K562 (cell line): Measurements from ENCODE around the gene KLHL33. TPM values are rescaled to one million over a fixed set of nuclear protein-coding genes. Genes with fewer than 3 reads are reported as not detected.

Source experiments
- ATAC-seq: fragments of 200-7000 bp; cut with Tn5 transposase; 3 replicates; pipeline ENCODE4 v1.9.1; 2020; ENCODE audit warnings: moderate library complexity
- BruUV-seq: library from RNA; stranded (reverse); fragments of 400-500 nt; replicated peaks from 2 replicates; lab custom pipeline; 2021; lab: Mats Ljungman, UMichigan
- CTCF ChIA-PET: fragments of 300-600 bp; formaldehyde crosslinking; extraction: SDS; loops from one replicate; lab custom pipeline; 2021; ENCODE audit warnings: low intra/inter-chr PET ratio; lab: Yijun Ruan, JAX
- POLR2A ChIA-PET: fragments of 300-600, 350-650 bp; sonication (Branson Sonifier 250); formaldehyde crosslinking; extraction: SDS; loops from one replicate; lab custom pipeline; 2021; ENCODE audit warnings: antibody characterized with exemption, inconsistent platforms; lab: Yijun Ruan, JAX
- DNase-seq, 4 experiments: peaks; one replicate each; pipeline versions ENCODE4 v3.0.0 to v3.0.0-alpha.2; 2011 to 2018; ENCODE audit warnings: low spot score in 3 of 4, mixed read lengths in 3 of 4; ENCODE audit errors: extremely low read depth in 1 of 4
- FAIRE-seq: peaks from 2 replicates; lab custom pipeline; 2011; peaks lifted over from hg19 to GRCh38; lab: Jason Lieb, UNC
- H2AFZ ChIP-seq: 2 replicates; pipeline ENCODE4 v1.6.0; 2011; ENCODE audit warnings: low read depth, low read length, control low read depth, inconsistent platforms
- H3K27ac ChIP-seq: fragments of 200-600 bp; 3 replicates; pipeline ENCODE4 v1.8.0; 2011; ENCODE audit warnings: low read depth, mild to moderate bottlenecking, control low read depth, inconsistent platforms, low read length, moderate library complexity, mixed read lengths; ENCODE audit errors: extremely low read depth
- H3K27me3 ChIP-seq, 2 experiments: fragments of 300-600 bp in 1 of 2; 2 replicates in 1 of 2; 3 replicates in 1 of 2; pipeline versions ENCODE4 v1.6.0 to v1.8.0; 2011; ENCODE audit warnings: inconsistent platforms in 2 of 2, low read length in 2 of 2, mild to moderate bottlenecking in 1 of 2, mixed read lengths in 1 of 2, moderate library complexity in 1 of 2; ENCODE audit not compliant: control insufficient read depth in 2 of 2, insufficient read depth in 2 of 2
- H3K36me3 ChIP-seq: fragments of 300-600 bp; 3 replicates; pipeline ENCODE4 v1.8.0; 2011; ENCODE audit warnings: mild to moderate bottlenecking, low read length, inconsistent platforms; ENCODE audit not compliant: control insufficient read depth, insufficient read depth
- H3K4me1 ChIP-seq, 2 experiments: fragments of 200-600 bp in 1 of 2; replicated peaks in 1 of 2; 2 replicates in 1 of 2; 3 replicates in 1 of 2; pipeline versions ENCODE4 v1.5.1 to v1.8.0; 2011; ENCODE audit warnings: inconsistent platforms in 2 of 2, low read length in 2 of 2, mild to moderate bottlenecking in 1 of 2, mixed read lengths in 1 of 2, moderate library complexity in 1 of 2; ENCODE audit not compliant: control insufficient read depth in 2 of 2, insufficient read depth in 2 of 2
- H3K4me2 ChIP-seq: 2 replicates; pipeline ENCODE4 v1.6.1; 2011; ENCODE audit warnings: low read length, control low read depth, inconsistent platforms, mixed read lengths; ENCODE audit not compliant: insufficient read depth
- H3K4me3 ChIP-seq: fragments of 200-600 bp; sonication (generic), shearing (Covaris generic); 2 replicates; pipeline ENCODE4 v1.5.1; 2016; ENCODE audit warnings: control low read depth, inconsistent platforms
- H3K79me2 ChIP-seq: fragments of 200-600 bp; 3 replicates; pipeline ENCODE4 v1.8.0; 2011; ENCODE audit warnings: low read length, inconsistent platforms; ENCODE audit not compliant: control insufficient read depth, insufficient read depth
- H3K9ac ChIP-seq, 2 experiments: 2 replicates each; pipeline versions ENCODE4 v1.6.0 to v1.6.1; 2011; ENCODE audit warnings: low read depth in 2 of 2, low read length in 2 of 2, control low read depth in 1 of 2, inconsistent platforms in 1 of 2, mild to moderate bottlenecking in 1 of 2, mixed read lengths in 1 of 2; ENCODE audit not compliant: insufficient read depth in 1 of 2
- H3K9me1 ChIP-seq: one replicate; pipeline ENCODE4 v1.6.0; 2011; ENCODE audit warnings: inconsistent platforms, mild to moderate bottlenecking, low read length, moderate library complexity; ENCODE audit not compliant: control insufficient read depth, insufficient read depth
- H3K9me3 ChIP-seq: replicated peaks from 2 replicates; pipeline ENCODE4 v1.5.1; 2011; ENCODE audit warnings: low read depth, low read length, inconsistent platforms; ENCODE audit not compliant: control insufficient read depth, insufficient read depth
- H4K20me1 ChIP-seq: replicated peaks from 2 replicates; pipeline ENCODE4 v1.6.1; 2011; ENCODE audit warnings: low read length, inconsistent platforms, mixed read lengths; ENCODE audit not compliant: control insufficient read depth, insufficient read depth
- DNMT1 ChIP-seq: fragments of 450-650 bp; IDR thresholded peaks from 2 replicates; pipeline ENCODE4 v1.6.1; 2016; ENCODE audit warnings: antibody characterized with exemption, mild to moderate bottlenecking
- MCM7 ChIP-seq, 2 experiments: fragments of 450-650 bp; IDR thresholded peaks; 2 replicates each; pipeline ENCODE4 v1.6.1; 2016 to 2018
- MTA3 ChIP-seq: fragments of 450-650 bp; formaldehyde crosslinking; IDR thresholded peaks from 2 replicates; pipeline ENCODE4 v1.6.1; 2017; ENCODE audit warnings: mild to moderate bottlenecking, borderline replicate concordance
- NCOA1 ChIP-seq: fragments of 450-650 bp; IDR thresholded peaks from 2 replicates; pipeline ENCODE4 v1.6.1; 2016; ENCODE audit warnings: low read depth
- NFIC ChIP-seq: fragments of 450-650 bp; IDR thresholded peaks from 2 replicates; pipeline ENCODE4 v1.6.1; 2017; ENCODE audit warnings: mild to moderate bottlenecking, inconsistent platforms
- PML ChIP-seq: IDR thresholded peaks from 2 replicates; pipeline ENCODE4 v1.6.1; 2012; ENCODE audit warnings: low read length, inconsistent platforms
- RBM34 ChIP-seq: fragments of 200-400 bp; formaldehyde crosslinking; IDR thresholded peaks from 2 replicates; pipeline ENCODE4 v1.6.1; 2018; ENCODE audit warnings: low read length, borderline replicate concordance; ENCODE audit not compliant: insufficient read depth
- SMARCE1 ChIP-seq: fragments of 450-650 bp; IDR thresholded peaks from 2 replicates; pipeline ENCODE4 v1.7.1; 2016; ENCODE audit warnings: mild to moderate bottlenecking
- U2AF2 ChIP-seq: fragments of 200-400 bp; formaldehyde crosslinking; optimal IDR thresholded peaks from 2 replicates; pipeline ENCODE3; 2017; ENCODE audit warnings: low read depth, mild to moderate bottlenecking, low read length
- YY1 ChIP-seq, 3 experiments: IDR thresholded peaks; 2 replicates each; pipeline ENCODE4 v1.6.1; 2011; ENCODE audit warnings: low read length in 2 of 3, mild to moderate bottlenecking in 2 of 3, moderate library complexity in 2 of 3, borderline replicate concordance in 1 of 3, control low read depth in 1 of 3, low read depth in 1 of 3; ENCODE audit not compliant: insufficient read depth in 3 of 3, insufficient replicate concordance in 2 of 3, control insufficient read depth in 1 of 3, insufficient read length in 1 of 3; ENCODE audit errors: extremely low read depth in 1 of 3
- ZNF707 ChIP-seq: fragments of 250-450 bp; sonication (Bioruptor Pico); conservative IDR thresholded peaks from 2 replicates; pipeline ENCODE4 v1.8.0; 2022; ENCODE audit warnings: inconsistent platforms, mild to moderate bottlenecking, moderate library complexity
- WGBS: fragments of 100-300 bp; shearing (Covaris generic); methylation state at CpG from one replicate; pipeline ENCODE4 v1.1.6; 2016; ENCODE audit warnings: low coverage, mixed read lengths; ENCODE audit not compliant: insufficient coverage; ENCODE audit errors: missing lambda C conversion rate; 5-methylcytosine and 5-hydroxymethylcytosine counted together
- in situ Hi-C: fragments of 300-500 bp; cut with MboI; formaldehyde crosslinking; loops from 4 replicates; pipeline ENCODE4 v1.15.0; 2018; ENCODE audit warnings: inconsistent platforms, mixed read lengths
- intact Hi-C: fragments of 100-400 bp; cut with micrococcal nuclease; formaldehyde crosslinking; loops from 2 replicates; pipeline ENCODE4 v1.14.2; 2022
- polyA plus RNA-seq, 8 experiments: library from polyadenylated mRNA; depleted of rRNA in 4 of 8; stranded (reverse) in 5 of 8; unstranded in 3 of 8; fragments of >200 nt; fragmentation: Nextera tagmentation in 2 of 8; fragmentation: Illumina TruSeq in 1 of 8; extraction: Ambion mirVana in 2 of 8; extraction: Trizol in 1 of 8; gene quantifications; 2 replicates each; pipeline versions ENCODE4 v1.2.1 to v1.2.3, GENCODE V29; 2011 to 2014; ENCODE audit warnings: inconsistent platforms in 1 of 8, missing spikeins in 1 of 8
- total RNA-seq, 7 experiments: library from RNA; depleted of rRNA in 6 of 7; stranded (reverse); fragments of >200 nt in 6 of 7; fragmentation: Illumina TruSeq in 2 of 7; extraction: Trizol in 2 of 7; gene quantifications; 2 replicates each; pipeline versions ENCODE4 v1.2.1 to v1.2.3, GENCODE V29; 2011 to 2021; ENCODE audit warnings: low replicate concordance in 1 of 7
- TF ChIP-seq, protein P1 (sequence below): sonication (generic); formaldehyde crosslinking; IDR thresholded peaks from 2 replicates; pipeline ENCODE4 v1.8.1; 2022; ENCODE audit warnings: missing genetic modification reagents
- TF ChIP-seq, protein P2 (sequence below), 2 experiments: fragments of 450-650 bp; IDR thresholded peaks; 2 replicates each; pipeline ENCODE4 v1.6.1; 2016; ENCODE audit warnings: mild to moderate bottlenecking in 2 of 2, borderline replicate concordance in 1 of 2, low read depth in 1 of 2, moderate library complexity in 1 of 2

The KLHL33 gene
- total and polyA plus RNA-seq, 9 of the 15 experiments (the other 6 are each of a cell fraction or from before 2014, with no cell fraction given), result 0.04 to 0.27 (median 0.13) TPM; not detected in 6

DNA sequence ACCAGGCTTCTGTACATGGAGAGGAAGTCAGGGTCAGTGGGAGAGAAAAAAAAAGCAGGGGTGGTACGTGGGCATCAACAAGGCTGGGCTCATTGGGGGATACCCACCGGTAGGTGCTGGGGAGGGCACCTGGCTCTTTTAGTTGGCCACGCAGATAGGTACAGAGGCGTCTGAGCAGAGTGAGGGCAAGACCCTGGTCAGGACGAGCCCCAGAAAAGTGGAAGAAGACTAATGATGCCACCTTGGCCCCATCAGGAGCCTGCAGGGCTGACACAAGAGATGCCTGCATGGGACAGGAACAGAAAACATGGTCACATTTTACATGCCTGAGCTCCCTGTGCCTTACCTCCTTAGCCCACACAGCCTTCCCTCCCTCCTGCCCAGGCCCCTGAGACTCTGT lies 52.3 kb downstream of the KLHL33 start:
- no peaks in the 10 kb centered on the region for H3K9me3 ChIP-seq
- FAIRE-seq, result no peak
- WGBS, result 67% methylated on average over 3 of the region's 5 CpGs
- no peak overlapping the region for H2AFZ ChIP-seq
- no peak overlapping the region for H3K9ac ChIP-seq
- no peaks in the 10 kb centered on the region for H3K4me1 ChIP-seq
- H3K27ac ChIP-seq, result no peak overlapping the region
- no TSS peak for BruUV-seq
- H3K9me1 ChIP-seq, result no peaks in the 10 kb centered on the region
- H3K36me3 ChIP-seq, result peaks cover 45% of the 10 kb centered on the region; the same call in 1 of the 3 replicates
- no peak for DNase-seq
- POLR2A ChIA-PET, result interaction anchor here (0.6 kb wide), 1 partner anchor 13 kb away, joined by 3 read pairs; no protein-coding TSS in a partner anchor
- H3K4me3 ChIP-seq, result no peak overlapping the region
- no peaks in the 10 kb centered on the region for H3K27me3 ChIP-seq
- H3K79me2 ChIP-seq, result no peaks in the 10 kb centered on the region
- no peak for ATAC-seq
- CTCF ChIA-PET, result no interaction called here
- in situ Hi-C loops, result no loop called here
- intact Hi-C loops, result no loop called here
- no peak overlapping the region for H3K4me2 ChIP-seq
- H4K20me1 ChIP-seq, result no peaks in the 10 kb centered on the region
- no peak for TF ChIP-seq MTA3
- TF ChIP-seq DNMT1, result no peak
- TF ChIP-seq SMARCE1, result no peak
- TF ChIP-seq NCOA1, result no peak
- no peak for TF ChIP-seq YY1 (IDR thresholded peaks at IDR 0.05; ENCODE audit: borderline replicate concordance in 1 of 3, control insufficient read depth in 1 of 3, extremely low read depth in 1 of 3, insufficient read depth in 3 of 3, insufficient read length in 1 of 3, insufficient replicate concordance in 2 of 3, low read depth in 1 of 3, low read length in 2 of 3)
- no peak for TF ChIP-seq U2AF2
- TF ChIP-seq NFIC, result no peak
- TF ChIP-seq ZNF707 (CRISPR knock-in tag), result no peak
- TF ChIP-seq, protein P1, sequence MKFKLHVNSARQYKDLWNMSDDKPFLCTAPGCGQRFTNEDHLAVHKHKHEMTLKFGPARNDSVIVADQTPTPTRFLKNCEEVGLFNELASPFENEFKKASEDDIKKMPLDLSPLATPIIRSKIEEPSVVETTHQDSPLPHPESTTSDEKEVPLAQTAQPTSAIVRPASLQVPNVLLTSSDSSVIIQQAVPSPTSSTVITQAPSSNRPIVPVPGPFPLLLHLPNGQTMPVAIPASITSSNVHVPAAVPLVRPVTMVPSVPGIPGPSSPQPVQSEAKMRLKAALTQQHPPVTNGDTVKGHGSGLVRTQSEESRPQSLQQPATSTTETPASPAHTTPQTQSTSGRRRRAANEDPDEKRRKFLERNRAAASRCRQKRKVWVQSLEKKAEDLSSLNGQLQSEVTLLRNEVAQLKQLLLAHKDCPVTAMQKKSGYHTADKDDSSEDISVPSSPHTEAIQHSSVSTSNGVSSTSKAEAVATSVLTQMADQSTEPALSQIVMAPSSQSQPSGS (CRISPR knock-in tag), result no peak
- TF ChIP-seq PML, result no peak
- TF ChIP-seq RBM34, result no peak
- TF ChIP-seq, protein P2, sequence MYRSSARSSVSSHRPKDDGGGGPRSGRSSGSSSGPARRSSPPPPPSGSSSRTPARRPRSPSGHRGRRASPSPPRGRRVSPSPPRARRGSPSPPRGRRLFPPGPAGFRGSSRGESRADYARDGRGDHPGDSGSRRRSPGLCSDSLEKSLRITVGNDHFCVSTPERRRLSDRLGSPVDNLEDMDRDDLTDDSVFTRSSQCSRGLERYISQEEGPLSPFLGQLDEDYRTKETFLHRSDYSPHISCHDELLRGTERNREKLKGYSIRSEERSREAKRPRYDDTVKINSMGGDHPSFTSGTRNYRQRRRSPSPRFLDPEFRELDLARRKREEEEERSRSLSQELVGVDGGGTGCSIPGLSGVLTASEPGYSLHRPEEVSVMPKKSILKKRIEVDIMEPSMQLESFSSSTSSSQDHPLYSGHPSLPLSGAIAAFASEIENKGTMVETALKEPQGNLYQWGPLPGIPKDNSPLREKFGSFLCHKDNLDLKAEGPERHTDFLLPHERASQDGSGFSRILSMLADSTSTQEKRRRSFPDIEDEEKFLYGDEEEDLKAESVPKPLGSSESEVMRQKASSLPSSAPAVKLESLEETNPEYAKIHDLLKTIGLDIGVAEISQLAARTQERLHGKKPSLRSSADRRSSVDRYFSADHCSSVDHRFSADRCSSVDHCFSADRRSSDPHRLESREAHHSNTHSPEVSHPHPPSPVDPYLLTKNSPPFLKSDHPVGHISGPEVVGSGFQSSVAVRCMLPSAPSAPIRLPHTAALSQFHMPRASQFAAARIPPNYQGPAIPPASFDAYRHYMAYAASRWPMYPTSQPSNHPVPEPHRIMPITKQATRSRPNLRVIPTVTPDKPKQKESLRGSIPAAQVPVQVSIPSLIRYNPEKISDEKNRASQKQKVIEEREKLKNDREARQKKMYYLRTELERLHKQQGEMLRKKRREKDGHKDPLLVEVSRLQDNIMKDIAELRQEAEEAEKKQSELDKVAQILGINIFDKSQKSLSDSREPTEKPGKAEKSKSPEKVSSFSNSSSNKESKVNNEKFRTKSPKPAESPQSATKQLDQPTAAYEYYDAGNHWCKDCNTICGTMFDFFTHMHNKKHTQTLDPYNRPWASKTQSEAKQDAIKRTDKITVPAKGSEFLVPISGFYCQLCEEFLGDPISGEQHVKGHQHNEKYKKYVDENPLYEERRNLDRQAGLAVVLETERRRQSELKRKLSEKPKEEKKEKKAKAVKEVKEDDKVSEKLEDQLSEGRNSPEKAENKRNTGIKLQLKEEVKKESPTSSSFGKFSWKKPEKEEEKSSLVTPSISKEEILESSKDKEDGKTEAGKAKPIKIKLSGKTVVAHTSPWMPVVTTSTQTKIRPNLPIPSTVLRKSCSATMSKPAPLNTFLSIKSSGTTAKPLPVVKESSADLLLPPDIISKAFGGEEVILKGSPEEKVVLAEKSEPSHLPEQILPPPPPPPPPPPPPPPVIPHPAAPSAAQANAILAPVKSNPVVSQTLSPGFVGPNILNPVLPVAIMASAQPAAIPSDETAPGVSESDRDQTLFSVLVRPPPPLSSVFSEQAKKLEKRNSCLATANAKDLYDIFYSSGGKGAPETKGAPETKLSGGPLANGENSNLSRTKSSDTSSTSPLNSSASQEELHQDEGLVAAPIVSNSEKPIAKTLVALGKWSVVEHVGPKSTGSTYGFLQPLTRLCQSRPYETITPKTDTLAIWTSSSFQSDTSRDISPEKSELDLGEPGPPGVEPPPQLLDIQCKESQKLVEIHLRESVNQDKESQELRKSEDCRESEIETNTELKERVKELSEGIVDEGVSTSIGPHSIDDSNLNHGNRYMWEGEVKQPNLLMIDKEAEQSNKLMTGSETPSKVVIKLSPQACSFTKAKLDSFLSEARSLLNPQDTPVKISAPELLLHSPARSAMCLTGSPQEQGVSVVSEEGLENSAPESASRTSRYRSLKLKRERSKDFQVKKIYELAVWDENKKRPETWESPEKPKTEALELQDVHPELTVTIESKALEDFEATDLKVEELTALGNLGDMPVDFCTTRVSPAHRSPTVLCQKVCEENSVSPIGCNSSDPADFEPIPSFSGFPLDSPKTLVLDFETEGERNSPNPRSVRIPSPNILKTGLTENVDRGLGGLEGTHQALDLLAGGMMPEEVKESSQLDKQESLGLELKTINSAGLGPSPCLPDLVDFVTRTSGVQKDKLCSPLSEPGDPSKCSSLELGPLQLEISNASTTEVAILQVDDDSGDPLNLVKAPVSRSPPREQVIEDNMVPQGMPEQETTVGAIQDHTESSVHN (IDR thresholded peaks at IDR 0.05; ENCODE audit: borderline replicate concordance in 1 of 2, low read depth in 1 of 2), result no peak
- no peak for TF ChIP-seq MCM7 (IDR thresholded peaks at IDR 0.05)
